ENCODE data around the gene HRH1. TPM values are rescaled to one million over a fixed set of nuclear protein-coding genes. Genes with fewer than 3 reads are reported as not detected.

Gene HRH1
- total RNA-seq, 2 experiments from 2014 or later, result not detected

- peaks cover 0 to under 1% of the 10 kb centered on the region in 2 experiments for H3K27me3 ChIP-seq (ENCODE audit: control insufficient read depth in 1 of 2, insufficient read depth in 2 of 2, low read length in 2 of 2)
- Mint-ChIP-seq H3K4me1 (ENCODE audit: low read depth) (no peaks in the 10 kb centered on the region), H3K27me3 (no peaks in the 10 kb centered on the region), H3K36me3 (ENCODE audit: low read depth) (no peaks in the 10 kb centered on the region), H3K9me3 (no peaks in the 10 kb centered on the region), H3K27ac (no peak overlapping the region), H3K4me3 (no peak overlapping the region)
- CTCF ChIA-PET, result interaction anchor here (0.6 kb wide), 1 partner anchor 1576 kb away, joined by 3 read pairs; no protein-coding TSS in a partner anchor
- no peaks in the 10 kb centered on the region for H3K4me1 ChIP-seq (ENCODE audit: insufficient read depth, low read length)
- DNase-seq (no peak), ATAC-seq (ENCODE audit: poor library complexity) (no peak)
- H3K9me3 ChIP-seq (ENCODE audit: control insufficient read depth in 1 of 2, insufficient read depth in 1 of 2, low read length in 2 of 2), result no peaks in the 10 kb centered on the region
- POLR2A ChIA-PET, result no interaction called here
- no peaks in the 10 kb centered on the region for H3K36me3 ChIP-seq (ENCODE audit: insufficient read depth, low read length)
- intact Hi-C loops (cut with DNase I, micrococcal nuclease), result no loop called here
- no peak for TF ChIP-seq CTCF (IDR thresholded peaks at IDR 0.05)
- H3K27ac ChIP-seq (ENCODE audit: low read depth in 1 of 2, low read length in 2 of 2), result no peak overlapping the region
- no peak overlapping the region for H3K4me3 ChIP-seq (ENCODE audit: low read length)
Observed at GRCh38 chr3:11134794-11135193, 19.5 kb upstream of the HRH1 start.

GRCh38 chr3:11136116-11136515 is 18.2 kb upstream of the HRH1 start:
- H3K4me3 ChIP-seq (ENCODE audit: low read length), result no peak overlapping the region
- no peaks in the 10 kb centered on the region for H3K9me3 ChIP-seq (ENCODE audit: control insufficient read depth in 1 of 2, insufficient read depth in 1 of 2, low read length in 2 of 2)
- peaks cover 12% of the 10 kb centered on the region for H3K27me3 Mint-ChIP-seq
- no peaks in the 10 kb centered on the region for H3K4me1 Mint-ChIP-seq (ENCODE audit: low read depth)
- peaks cover 5% of the 10 kb centered on the region for H3K4me1 ChIP-seq (ENCODE audit: insufficient read depth, low read length)
- H3K9me3 Mint-ChIP-seq, result no peaks in the 10 kb centered on the region
- no peak overlapping the region for H3K4me3 Mint-ChIP-seq
- no peak overlapping the region for H3K27ac ChIP-seq (ENCODE audit: low read depth in 1 of 2, low read length in 2 of 2)
- no peak overlapping the region for H3K27ac Mint-ChIP-seq
- CTCF ChIA-PET, result no interaction called here
- peaks cover 0 to 8% of the 10 kb centered on the region in 2 experiments for H3K27me3 ChIP-seq (ENCODE audit: control insufficient read depth in 1 of 2, insufficient read depth in 2 of 2, low read length in 2 of 2)
- POLR2A ChIA-PET, result no interaction called here
- DNase-seq (no peak), ATAC-seq (ENCODE audit: poor library complexity) (no peak)
- intact Hi-C loops (cut with DNase I, micrococcal nuclease), result no loop called here
- no peaks in the 10 kb centered on the region for H3K36me3 ChIP-seq (ENCODE audit: insufficient read depth, low read length)
- no peaks in the 10 kb centered on the region for H3K36me3 Mint-ChIP-seq (ENCODE audit: low read depth)
- TF ChIP-seq CTCF (IDR thresholded peaks at IDR 0.05), result no peak

GRCh38 chr3:11136830-11137626 is 17.3 kb upstream of the HRH1 start:
- intact Hi-C loops (cut with DNase I, micrococcal nuclease), result no loop called here
- H3K27ac Mint-ChIP-seq, result no peak overlapping the region
- Histone ChIP-seq H3K27me3 (ENCODE audit: control insufficient read depth in 1 of 2, insufficient read depth in 2 of 2, low read length in 2 of 2) (peaks cover 0 to 8% of the 10 kb centered on the region in 2 experiments), H3K4me3 (ENCODE audit: low read length) (no peak overlapping the region), H3K36me3 (ENCODE audit: insufficient read depth, low read length) (no peaks in the 10 kb centered on the region), H3K4me1 (ENCODE audit: insufficient read depth, low read length) (peaks cover 5% of the 10 kb centered on the region), H3K9me3 (ENCODE audit: control insufficient read depth in 1 of 2, insufficient read depth in 1 of 2, low read length in 2 of 2) (no peaks in the 10 kb centered on the region), H3K27ac (ENCODE audit: low read depth in 1 of 2, low read length in 2 of 2) (no peak overlapping the region)
- H3K36me3 Mint-ChIP-seq (ENCODE audit: low read depth), result no peaks in the 10 kb centered on the region
- ChIA-PET POLR2A (no interaction called here), CTCF (no interaction called here)
- peaks cover 12% of the 10 kb centered on the region for H3K27me3 Mint-ChIP-seq
- DNase-seq, result no peak
- no peaks in the 10 kb centered on the region for H3K9me3 Mint-ChIP-seq
- ATAC-seq (ENCODE audit: poor library complexity), result no peak
- no peak overlapping the region for H3K4me3 Mint-ChIP-seq
- no peaks in the 10 kb centered on the region for H3K4me1 Mint-ChIP-seq (ENCODE audit: low read depth)
- TF ChIP-seq CTCF (IDR thresholded peaks at IDR 0.05), result no peak

All from CD4-positive, alpha-beta T cell (primary cell).